Measurements from ENCODE around the gene KCNJ1. TPM values are rescaled to one million over a fixed set of nuclear protein-coding genes. Genes with fewer than 3 reads are reported as not detected.

The KCNJ1 gene
- total and polyA plus RNA-seq, 10 of the 15 experiments (the other 5 are each of a cell fraction or from before 2014, with no cell fraction given) = not detected

DNA sequence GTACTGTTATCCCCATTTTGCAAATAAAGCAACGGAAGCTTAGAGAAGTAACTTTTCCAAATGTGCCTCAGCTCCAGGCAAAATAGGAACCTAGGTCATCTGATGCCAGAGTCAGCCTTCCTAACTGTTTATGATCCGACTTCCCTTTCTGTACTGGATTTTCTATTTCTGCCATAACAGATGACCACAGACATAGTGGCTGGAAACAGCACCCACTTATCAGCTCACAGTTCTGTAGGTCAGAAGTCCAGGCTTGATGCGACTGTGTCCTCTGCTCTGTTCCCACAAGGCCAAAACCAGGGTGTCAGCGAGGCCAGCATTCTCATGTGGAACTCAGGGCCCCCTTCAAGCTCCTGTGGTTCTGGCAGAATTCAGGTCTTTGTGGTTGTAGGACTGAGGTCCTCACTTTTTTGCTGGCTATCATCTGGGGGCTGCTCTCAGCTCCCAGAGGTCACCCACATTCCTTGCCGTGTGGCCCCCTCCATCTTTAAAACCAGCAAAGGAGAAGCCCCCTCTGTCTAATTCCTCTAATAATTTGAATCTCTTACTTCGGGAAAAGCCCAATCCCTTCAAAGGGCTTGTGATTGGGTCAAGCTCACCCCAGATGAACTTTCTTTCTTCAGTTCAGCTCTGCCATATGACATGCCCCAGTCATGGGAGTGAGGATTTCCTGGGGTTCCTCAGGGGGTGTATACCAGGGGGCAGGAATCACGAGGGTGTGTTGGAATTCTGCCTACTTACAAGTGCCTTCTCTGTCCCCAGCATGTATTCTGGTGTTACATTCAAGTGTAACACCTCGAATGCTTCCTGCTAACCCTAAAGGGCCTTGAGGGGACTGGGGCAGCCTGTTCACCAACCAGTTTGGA lies 39.3 kb upstream of the KCNJ1 start:
- Histone ChIP-seq H4K20me1 (ENCODE audit: control insufficient read depth, insufficient read depth) (no peaks in the 10 kb centered on the region), H3K79me2 (ENCODE audit: control insufficient read depth, insufficient read depth, low read length) (no peaks in the 10 kb centered on the region), H3K27ac (ENCODE audit: control insufficient read depth, insufficient read depth) (no peak overlapping the region), H3K4me2 (ENCODE audit: control insufficient read depth, insufficient read depth) (peak overlapping the region; percentile 66), H3K27me3 (replicated peaks in 1 of 2; ENCODE audit: control insufficient read depth in 2 of 2, insufficient read depth in 2 of 2, low read length in 1 of 2) (peaks cover 0 to 14% of the 10 kb centered on the region in 2 experiments; a peak in 1 of 4 replicates), H3K36me3 (ENCODE audit: control insufficient read depth in 2 of 2, insufficient read depth in 2 of 2, low read length in 1 of 2) (no peaks in the 10 kb centered on the region), H3K9me3 (replicated peaks; ENCODE audit: control insufficient read depth, insufficient read depth, low read length) (no peaks in the 10 kb centered on the region; the same call in 2 of the 3 replicates), H3K4me3 (peak overlapping the region; percentile 60; the same call in 1 of the 2 replicates), H3K9ac (ENCODE audit: control insufficient read depth, insufficient read depth, low read length) (no peak overlapping the region), H3K4me1 (ENCODE audit: control insufficient read depth, insufficient read depth, low read length) (no peaks in the 10 kb centered on the region), H2AFZ (ENCODE audit: control insufficient read depth, low read depth, low read length) (no peak overlapping the region)
- DNase-seq (ENCODE audit: low read depth, low spot score) (no peak), ATAC-seq (no peak), FAIRE-seq (no peak)
- ChIA-PET RAD21 (ENCODE audit: unreplicated experiment) (interaction anchor here (1.0 to 1.9 kb wide), 2 partner anchors 20 to 22 kb away, joined by 5 to 14 read pairs; no protein-coding TSS in a partner anchor), POLR2A (no interaction called here), SMC1A (ENCODE audit: uncharacterized antibody, unreplicated experiment) (interaction anchor here (0.8 to 2.3 kb wide), 8 partner anchors 8 to 58 kb away, joined by 3 to 12 read pairs (median 3); no protein-coding TSS in a partner anchor), CTCF (interaction anchor here (0.6 to 9.2 kb wide), 13 partner anchors 9 to 749 kb away, joined by 3 to 74 read pairs (median 5); partner anchors contain the start of gene TP53AIP1)
- WGBS (ENCODE audit: insufficient coverage, insufficient replicate concordance, low lambda C conversion rate, missing lambda C conversion rate) = 21% methylated on average over 8 of the region's 8 CpGs
- in situ Hi-C loops (cut with MboI) = no loop called here
- TF ChIP-seq, protein P1, sequence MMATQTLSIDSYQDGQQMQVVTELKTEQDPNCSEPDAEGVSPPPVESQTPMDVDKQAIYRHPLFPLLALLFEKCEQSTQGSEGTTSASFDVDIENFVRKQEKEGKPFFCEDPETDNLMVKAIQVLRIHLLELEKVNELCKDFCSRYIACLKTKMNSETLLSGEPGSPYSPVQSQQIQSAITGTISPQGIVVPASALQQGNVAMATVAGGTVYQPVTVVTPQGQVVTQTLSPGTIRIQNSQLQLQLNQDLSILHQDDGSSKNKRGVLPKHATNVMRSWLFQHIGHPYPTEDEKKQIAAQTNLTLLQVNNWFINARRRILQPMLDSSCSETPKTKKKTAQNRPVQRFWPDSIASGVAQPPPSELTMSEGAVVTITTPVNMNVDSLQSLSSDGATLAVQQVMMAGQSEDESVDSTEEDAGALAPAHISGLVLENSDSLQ (IDR thresholded peaks at IDR 0.05) = no peak
- TF ChIP-seq HDGF (IDR thresholded peaks at IDR 0.05) = no peak
- TF ChIP-seq E4F1 (IDR thresholded peaks at IDR 0.05; ENCODE audit: borderline replicate concordance, partially characterized antibody) = no peak
- no peak for TF ChIP-seq RBBP5 (conservative IDR thresholded peaks at IDR 0.05)
- no peak for TF ChIP-seq IKZF1 (conservative IDR thresholded peaks at IDR 0.05)
- TF ChIP-seq MXI1 (IDR thresholded peaks at IDR 0.05; ENCODE audit: low read depth, low read length) = no peak
- TF ChIP-seq ZNF274 (IDR thresholded peaks at IDR 0.05; ENCODE audit: insufficient read depth, insufficient read length) = no peak
- TF ChIP-seq RB1 (IDR thresholded peaks at IDR 0.05; ENCODE audit: borderline replicate concordance) = no peak
- TF ChIP-seq ZNF384 (IDR thresholded peaks at IDR 0.05; ENCODE audit: borderline replicate concordance, low read depth, low read length) = no peak
- no peak for TF ChIP-seq NRF1 (conservative IDR thresholded peaks at IDR 0.05; ENCODE audit: low read depth, low read length)
- no peak for TF ChIP-seq TCF3 (IDR thresholded peaks at IDR 0.05; ENCODE audit: borderline replicate concordance, insufficient read depth, low read depth, low read length)
- TF ChIP-seq SMC3 (IDR thresholded peaks at IDR 0.05; ENCODE audit: borderline replicate concordance, low read length) = no peak
- no peak for TF ChIP-seq SMAD5 (IDR thresholded peaks at IDR 0.05; ENCODE audit: low read depth)
- no peak for TF ChIP-seq ELK1 (IDR thresholded peaks at IDR 0.05; ENCODE audit: low read depth, low read length)
- intact Hi-C loops (cut with micrococcal nuclease; ENCODE audit: unreplicated experiment) = loop anchor here (1.0 kb wide), 1 partner anchor 22 kb away; no protein-coding TSS in a partner anchor
- no TSS peak for BruUV-seq (replicated peaks)

Data from GM12878 (cell line).